Thoracic aorta (tissue), 2 donors: ENCODE measurements around the gene ASAP2. TPM values are rescaled to one million over a fixed set of nuclear protein-coding genes. Genes with fewer than 3 reads are reported as not detected.

Experiments
- ATAC-seq: fragments of 150-250 bp; one replicate; pipeline ENCODE4 v1.8.0; 2017; ENCODE audit warnings: low read depth; ENCODE audit not compliant: insufficient number of reproducible peaks, low FRiP score
- DNase-seq: peaks from one replicate; pipeline ENCODE4 v3.0.0-alpha.2; 2020; ENCODE audit warnings: low spot score
- H3K27ac ChIP-seq, 2 donors: fragments of 200-600 bp; sonication (generic); 1 replicate in 1 of 2; 2 replicates in 1 of 2; pipeline ENCODE4 v1.5.1; 2016; ENCODE audit warnings: mild to moderate bottlenecking in 2 of 2, moderate library complexity in 2 of 2
- H3K27me3 ChIP-seq: fragments of 200-600 bp; sonication (generic); replicated peaks from 2 replicates; pipeline ENCODE4 v1.6.0; 2016; ENCODE audit warnings: mild to moderate bottlenecking; ENCODE audit not compliant: insufficient read depth
- H3K36me3 ChIP-seq: fragments of 200-600 bp; sonication (generic); one replicate; pipeline ENCODE4 v1.5.1; 2016
- H3K4me1 ChIP-seq, 2 donors: fragments of 200-600 bp; sonication (generic); 1 replicate in 1 of 2; 2 replicates in 1 of 2; pipeline versions ENCODE4 v1.5.1 to v1.6.0; 2016; ENCODE audit warnings: low read depth in 2 of 2, mild to moderate bottlenecking in 1 of 2; ENCODE audit not compliant: control insufficient read depth in 1 of 2
- H3K4me3 ChIP-seq: fragments of 200-600 bp; sonication (generic); 2 replicates; pipeline ENCODE4 v1.5.1; 2016; ENCODE audit warnings: mild to moderate bottlenecking
- H3K9me3 ChIP-seq: fragments of 200-600 bp; sonication (generic); 2 replicates; pipeline ENCODE4 v1.5.1; 2016
- CTCF ChIP-seq: fragments of 200-600 bp; sonication (generic); IDR thresholded peaks from one replicate; pipeline ENCODE4 v1.5.1; 2019; ENCODE audit warnings: antibody characterized with exemption
- total RNA-seq, 2 donors: library from RNA; depleted of rRNA; stranded (reverse); fragments of >200 nt; gene quantifications; one replicate each; pipeline versions ENCODE4 v1.1.0 to v1.2.3, GENCODE V29; 2016

Gene ASAP2
- total RNA-seq, 2 donors from 2014 or later = 58.1 to 102 TPM

DNA sequence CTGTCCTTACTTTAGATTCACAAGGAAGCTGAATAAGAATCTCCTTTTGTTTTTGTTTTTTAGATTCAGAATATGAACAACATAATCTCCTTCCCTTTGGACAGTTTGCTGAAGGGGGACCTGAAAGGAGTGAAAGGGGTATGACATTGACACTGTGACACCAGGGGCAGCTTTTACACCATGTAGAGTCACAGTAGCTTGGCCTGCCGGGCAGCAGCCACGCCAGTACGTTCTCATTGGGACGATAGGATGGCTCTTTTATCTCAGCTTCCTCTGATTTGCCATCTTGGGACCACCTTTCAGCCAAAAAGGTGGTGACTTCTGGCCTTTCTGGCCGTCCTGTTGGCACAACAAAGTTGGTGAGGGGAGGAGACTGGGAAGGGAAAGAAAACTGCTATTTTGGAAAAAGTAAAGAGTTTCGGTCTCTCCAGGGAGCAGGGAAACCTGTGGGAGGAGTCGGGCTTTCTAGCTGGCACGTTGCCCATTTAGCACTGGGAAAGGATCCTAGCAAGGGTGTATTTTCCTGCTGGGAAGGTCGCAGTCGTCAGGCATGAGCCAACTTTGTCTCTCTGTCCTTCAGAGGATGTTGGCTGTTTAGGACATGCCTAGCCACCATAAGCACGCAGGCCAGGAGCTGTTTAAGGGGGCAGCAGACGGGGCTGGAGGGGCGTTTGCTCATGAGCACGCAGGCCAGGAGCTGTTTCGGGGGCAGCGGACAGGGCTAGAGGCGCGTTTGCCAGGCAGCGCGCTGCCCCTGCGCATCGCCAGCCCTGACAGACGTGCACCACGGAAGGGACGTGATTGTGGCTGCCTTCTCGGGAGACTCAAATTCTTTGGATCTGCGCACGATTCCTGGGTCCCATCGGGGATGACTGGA is 112.1 kb downstream of the ASAP2 start:
- H3K27me3 ChIP-seq = no peaks in the 10 kb centered on the region
- H3K4me3 ChIP-seq = peak overlapping the region; percentile 29
- ATAC-seq = no peak
- H3K27ac ChIP-seq = peak overlapping the region; percentile 23 to 45
- no peaks in the 10 kb centered on the region for H3K9me3 ChIP-seq
- H3K36me3 ChIP-seq = peaks cover 7% of the 10 kb centered on the region
- H3K4me1 ChIP-seq = peaks cover 8 to 18% of the 10 kb centered on the region in 2 donors
- no peak for TF ChIP-seq CTCF
- DNase-seq = no peak

GRCh38 chr2:9319338-9319715 is 112.7 kb downstream of the ASAP2 start:
- Histone ChIP-seq H3K27me3 (no peaks in the 10 kb centered on the region), H3K4me3 (no peak overlapping the region), H3K36me3 (peaks cover 10% of the 10 kb centered on the region), H3K9me3 (no peaks in the 10 kb centered on the region), H3K4me1 (peaks cover 8 to 18% of the 10 kb centered on the region in 2 donors), H3K27ac (peak overlapping the region; percentile 18 to 45)
- DNase-seq (no peak), ATAC-seq (no peak)
- no peak for TF ChIP-seq CTCF

GRCh38 chr2:9322576-9322975 is 116.0 kb downstream of the ASAP2 start:
- Histone ChIP-seq H3K4me3 (no peak overlapping the region), H3K27ac (no peak overlapping the region), H3K36me3 (peaks cover 10% of the 10 kb centered on the region), H3K9me3 (no peaks in the 10 kb centered on the region), H3K4me1 (peaks cover 8 to 18% of the 10 kb centered on the region in 2 donors), H3K27me3 (no peaks in the 10 kb centered on the region)
- no peak for TF ChIP-seq CTCF
- ATAC-seq (no peak), DNase-seq (no peak)

DNA sequence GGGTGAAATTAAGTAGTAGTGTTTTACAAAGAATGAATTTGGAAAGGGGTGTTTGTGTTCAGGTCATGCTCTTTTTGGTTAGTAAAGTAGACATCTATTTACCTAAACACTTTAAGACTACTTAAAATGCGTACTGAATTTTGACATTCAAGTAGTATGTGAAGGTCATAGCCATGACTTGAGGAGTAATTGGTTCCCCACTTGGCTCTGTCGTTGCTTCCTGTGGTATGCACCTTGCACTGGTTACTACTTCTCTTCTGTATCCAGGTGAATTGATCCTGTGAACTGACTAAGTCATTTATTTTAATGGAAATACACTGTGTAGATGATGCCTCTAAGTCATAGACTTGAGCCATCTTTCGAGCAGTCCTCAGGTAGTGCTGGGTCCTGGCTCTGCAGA is 118.8 kb downstream of the ASAP2 start:
- DNase-seq (no peak), ATAC-seq (no peak)
- Histone ChIP-seq H3K27me3 (no peaks in the 10 kb centered on the region), H3K9me3 (no peaks in the 10 kb centered on the region), H3K27ac (no peak overlapping the region), H3K4me1 (peaks cover 0 to 24% of the 10 kb centered on the region in 2 donors), H3K4me3 (no peak overlapping the region), H3K36me3 (peaks cover 8% of the 10 kb centered on the region)
- TF ChIP-seq CTCF = no peak

DNA sequence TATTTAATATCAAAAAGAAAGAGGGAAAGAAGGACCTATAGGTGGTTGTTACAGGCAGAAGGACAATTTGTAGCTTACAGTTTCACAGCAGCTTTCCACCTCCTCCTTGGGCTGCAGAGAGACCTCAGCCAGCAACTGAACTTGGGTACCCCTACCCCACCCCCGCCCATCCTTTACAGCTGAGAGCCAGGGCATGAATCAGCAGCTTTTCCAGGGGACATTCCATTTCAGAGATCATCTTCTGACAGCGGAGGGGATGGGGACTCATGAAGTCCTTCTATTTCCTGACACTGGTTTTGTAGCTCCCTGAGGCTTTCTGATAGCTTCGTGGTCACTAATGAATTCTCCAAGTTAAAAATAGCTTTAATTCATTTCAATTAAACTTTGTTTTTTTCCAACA is 120.4 kb downstream of the ASAP2 start:
- DNase-seq = no peak
- no peaks in the 10 kb centered on the region for H3K9me3 ChIP-seq
- no peaks in the 10 kb centered on the region for H3K27me3 ChIP-seq
- ATAC-seq = no peak
- H3K4me1 ChIP-seq = peaks cover 0 to 38% of the 10 kb centered on the region in 2 donors
- TF ChIP-seq CTCF = no peak
- no peak overlapping the region for H3K27ac ChIP-seq
- peaks cover 8% of the 10 kb centered on the region for H3K36me3 ChIP-seq
- H3K4me3 ChIP-seq = no peak overlapping the region
